Adipocyte (in vitro differentiated cells): ENCODE data around the gene MARS1.
"Not testable (repeated sequence)": the region's sequence is repeated elsewhere in the genome, so short reads cannot be mapped to it uniquely, and the experiment has no call there.

Experiments used
- DNase-seq: peaks from one replicate; pipeline ENCODE4 v3.0.0-alpha.2; 2015; ENCODE audit warnings: low read depth
- H3K27me3 ChIP-seq: replicated peaks from 2 replicates; pipeline ENCODE4 v1.7.0; 2013; ENCODE audit warnings: mild to moderate bottlenecking, low read length, moderate library complexity; ENCODE audit not compliant: control insufficient read depth, insufficient read depth
- H3K36me3 ChIP-seq: 2 replicates; pipeline ENCODE4 v1.7.0; 2013; ENCODE audit warnings: low read length, mild to moderate bottlenecking, moderate library complexity; ENCODE audit not compliant: control insufficient read depth, insufficient read depth, severe bottlenecking
- H3K4me1 ChIP-seq: 2 replicates; pipeline ENCODE4 v1.7.0; 2013; ENCODE audit warnings: mild to moderate bottlenecking, low read length, moderate library complexity; ENCODE audit not compliant: control insufficient read depth, insufficient read depth
- H3K4me3 ChIP-seq: 2 replicates; pipeline ENCODE4 v1.7.0; 2013; ENCODE audit warnings: mild to moderate bottlenecking, low read length, moderate library complexity
- H3K9ac ChIP-seq: 2 replicates; pipeline ENCODE4 v1.7.0; 2013; ENCODE audit warnings: mild to moderate bottlenecking, low read length, moderate library complexity
- H3K9me3 ChIP-seq: 2 replicates; pipeline ENCODE4 v1.7.0; 2013; ENCODE audit warnings: mild to moderate bottlenecking, low read length, moderate library complexity; ENCODE audit not compliant: control insufficient read depth

The MARS1 gene

GRCh38 chr12:57487597-57488401 lies at the start of gene MARS1:
TSS of gene MARS1 (plus strand) at chr12:57488068. CDS start at chr12:57488091, 23 bp downstream.
- Histone ChIP-seq H3K4me3 (peak within 1 kb of the TSS; percentile 90), H3K27me3 (no peaks in the 10 kb centered on the region), H3K36me3 (peaks cover 37% of the 10 kb centered on the region), H3K4me1 (peaks cover 9% of the 10 kb centered on the region), H3K9ac (peak within 1 kb of the TSS; percentile 91), H3K9me3 (no peaks in the 10 kb centered on the region)
- DNase-seq = peak; percentile 99

GRCh38 chr12:57438400-57438799 lies 49.5 kb upstream of the MARS1 start:
- no peaks in the 10 kb centered on the region for H3K27me3 ChIP-seq
- DNase-seq = no peak
- no peak overlapping the region for H3K9ac ChIP-seq
- no peak overlapping the region for H3K4me3 ChIP-seq
- H3K9me3 ChIP-seq = no peaks in the 10 kb centered on the region
- no peaks in the 10 kb centered on the region for H3K4me1 ChIP-seq
- H3K36me3 ChIP-seq = no peaks in the 10 kb centered on the region

DNA sequence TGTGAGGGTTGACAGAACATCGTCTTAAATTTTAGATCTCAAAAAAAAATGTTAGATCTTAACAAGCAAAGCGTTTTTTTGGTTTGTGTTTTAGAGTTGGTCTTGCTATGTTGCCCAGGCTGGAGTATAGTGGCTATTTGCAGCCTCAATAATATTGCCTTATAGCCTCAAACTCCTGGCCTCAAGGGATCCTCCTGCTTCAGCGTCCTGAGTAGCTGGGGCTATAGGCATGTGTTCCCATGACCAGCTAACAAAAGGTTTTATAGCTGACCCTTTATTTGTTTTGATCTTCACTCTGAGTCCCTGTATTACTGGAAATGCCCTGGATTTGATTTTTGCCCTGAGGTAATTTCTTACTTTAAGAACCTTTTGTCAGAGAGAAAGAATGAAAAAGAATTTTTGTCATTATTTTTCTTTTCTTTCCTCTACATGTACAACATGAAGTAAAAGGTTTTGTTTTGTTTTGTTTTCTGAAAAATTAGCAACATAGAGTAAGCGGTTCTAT lies 48.1 kb upstream of the MARS1 start:
- Histone ChIP-seq H3K27me3 (no peaks in the 10 kb centered on the region), H3K36me3 (no peaks in the 10 kb centered on the region), H3K4me1 (no peaks in the 10 kb centered on the region), H3K9ac (no peak overlapping the region), H3K4me3 (no peak overlapping the region), H3K9me3 (no peaks in the 10 kb centered on the region)
- DNase-seq = no peak

DNA sequence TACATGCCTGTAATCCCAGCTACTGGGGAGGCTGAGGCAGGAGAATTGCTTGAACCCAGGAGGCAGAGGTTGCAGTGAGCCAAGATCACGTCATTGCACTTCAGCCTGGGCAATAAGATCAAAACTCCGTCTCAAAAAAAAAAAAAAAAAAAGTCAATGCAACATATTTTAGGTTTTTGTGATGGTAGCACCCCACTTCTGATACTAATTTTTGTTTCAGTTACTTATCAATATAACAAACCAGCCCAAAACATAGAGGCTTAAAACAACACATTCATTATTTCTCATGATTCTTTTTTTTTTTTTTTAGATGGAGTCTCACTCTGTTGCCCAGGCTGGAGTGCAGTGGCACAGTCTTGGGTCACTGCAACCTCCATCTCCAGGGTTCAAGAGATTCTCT lies 46.5 kb upstream of the MARS1 start:
- not testable (repeated sequence) for H3K4me1 ChIP-seq, H3K4me3 ChIP-seq, H3K9me3 ChIP-seq, H3K27me3 ChIP-seq, DNase-seq, H3K9ac ChIP-seq, H3K36me3 ChIP-seq

GRCh38 chr12:57441846-57442427 lies 45.9 kb upstream of the MARS1 start:
- DNase-seq = no peak
- Histone ChIP-seq H3K9me3 (no peaks in the 10 kb centered on the region), H3K27me3 (no peaks in the 10 kb centered on the region), H3K4me1 (no peaks in the 10 kb centered on the region), H3K4me3 (no peak overlapping the region), H3K36me3 (no peaks in the 10 kb centered on the region), H3K9ac (no peak overlapping the region)

- not testable (repeated sequence) for H3K9me3 ChIP-seq, DNase-seq, H3K9ac ChIP-seq, H3K27me3 ChIP-seq, H3K36me3 ChIP-seq, H3K4me1 ChIP-seq, H3K4me3 ChIP-seq
Measured at GRCh38 chr12:57444337-57444736, 43.5 kb upstream of the MARS1 start.

DNA sequence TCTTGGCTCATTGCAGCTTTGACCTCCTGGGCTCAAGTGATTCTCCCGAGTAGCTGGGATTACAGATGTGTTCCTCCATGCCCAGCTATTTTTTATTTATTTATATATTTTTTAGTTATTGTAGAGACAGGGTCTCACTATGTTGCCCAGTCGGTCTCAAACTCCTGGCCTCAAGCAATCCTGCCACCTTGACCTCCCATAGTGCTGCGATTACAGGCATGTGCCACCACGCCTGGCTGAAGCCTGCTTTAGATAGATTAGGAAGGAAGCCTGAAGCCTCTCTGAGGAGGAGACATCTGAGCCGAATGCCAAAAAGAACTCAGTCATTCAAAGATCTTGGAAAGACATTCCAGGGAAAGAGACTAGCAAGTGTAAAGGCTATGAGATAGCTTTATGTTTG lies 43.1 kb upstream of the MARS1 start:
- H3K4me1 ChIP-seq = no peaks in the 10 kb centered on the region
- DNase-seq = no peak

DNA sequence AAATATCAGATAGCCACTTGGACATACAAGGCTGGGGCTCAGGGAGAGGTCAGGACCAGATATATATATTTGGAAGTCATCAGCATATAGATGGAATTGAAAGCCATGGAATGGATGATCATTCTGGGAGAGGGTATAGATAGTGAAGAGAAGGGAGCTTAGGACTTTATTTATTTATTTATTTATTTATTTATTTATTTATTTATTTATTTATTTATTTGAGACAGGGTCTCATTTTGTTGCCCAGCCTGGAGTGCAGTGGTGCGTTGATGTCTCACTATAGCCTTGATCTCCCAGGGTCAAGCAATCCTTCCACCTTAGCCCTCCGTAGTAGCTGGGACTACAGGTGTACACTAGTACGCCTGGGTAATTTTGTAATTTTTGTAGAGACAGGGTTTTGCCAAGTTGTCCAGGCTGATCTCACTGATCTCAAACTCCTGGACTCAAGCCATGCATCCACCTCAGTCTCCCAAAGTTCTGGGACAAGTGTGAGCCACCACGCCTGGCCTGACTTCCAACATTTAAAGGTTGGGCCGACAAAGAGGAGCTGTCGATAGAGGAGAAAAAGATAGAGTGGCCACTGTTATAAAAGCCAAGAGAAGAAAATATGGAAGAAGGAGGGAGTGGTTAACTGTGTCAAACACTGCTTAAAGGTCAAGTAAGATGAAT lies 41.4 kb upstream of the MARS1 start:
- Histone ChIP-seq H3K4me3 (no peak overlapping the region), H3K27me3 (no peaks in the 10 kb centered on the region), H3K9me3 (no peaks in the 10 kb centered on the region), H3K4me1 (peaks cover 4% of the 10 kb centered on the region), H3K9ac (no peak overlapping the region), H3K36me3 (no peaks in the 10 kb centered on the region)
- no peak for DNase-seq

More for the DNA sequence above, 43.1 kb upstream of the MARS1 start:
- no peaks in the 10 kb centered on the region for H3K36me3 ChIP-seq
- H3K9me3 ChIP-seq = no peaks in the 10 kb centered on the region
- no peaks in the 10 kb centered on the region for H3K27me3 ChIP-seq
- no peak overlapping the region for H3K9ac ChIP-seq
- H3K4me3 ChIP-seq = no peak overlapping the region

GRCh38 chr12:57448669-57449068 lies 39.2 kb upstream of the MARS1 start:
- Histone ChIP-seq H3K4me3 (no peak overlapping the region), H3K27me3 (no peaks in the 10 kb centered on the region), H3K36me3 (no peaks in the 10 kb centered on the region), H3K4me1 (peaks cover 10% of the 10 kb centered on the region), H3K9ac (no peak overlapping the region), H3K9me3 (no peaks in the 10 kb centered on the region)
- DNase-seq = no peak

DNA sequence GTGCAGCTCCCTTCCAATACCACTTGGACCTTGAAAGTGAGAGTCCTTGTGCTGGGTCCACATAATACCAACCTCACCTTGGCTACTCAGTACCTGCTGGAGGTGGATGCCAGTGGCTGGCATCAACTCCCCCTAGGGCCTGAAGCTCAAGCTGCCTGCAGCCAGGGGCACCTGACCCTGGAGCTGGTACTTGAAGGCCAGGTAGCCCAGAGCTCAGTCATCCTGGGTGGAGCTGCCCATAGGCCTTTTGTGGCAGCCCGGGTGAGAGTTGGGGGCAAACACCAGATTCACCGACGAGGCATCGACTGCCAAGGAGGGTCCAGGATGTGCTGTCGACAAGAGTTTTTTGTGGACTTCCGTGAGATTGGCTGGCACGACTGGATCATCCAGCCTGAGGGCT lies 38.5 kb upstream of the MARS1 start:
- Histone ChIP-seq H3K4me1 (peaks cover 11% of the 10 kb centered on the region), H3K9ac (no peak overlapping the region), H3K9me3 (no peaks in the 10 kb centered on the region), H3K4me3 (no peak overlapping the region), H3K36me3 (no peaks in the 10 kb centered on the region), H3K27me3 (no peaks in the 10 kb centered on the region)
- no peak for DNase-seq

GRCh38 chr12:57450057-57450456 lies 37.8 kb upstream of the MARS1 start:
- Histone ChIP-seq H3K27me3 (no peaks in the 10 kb centered on the region), H3K4me3 (no peak overlapping the region), H3K36me3 (no peaks in the 10 kb centered on the region), H3K9ac (no peak overlapping the region), H3K4me1 (peaks cover 18% of the 10 kb centered on the region), H3K9me3 (no peaks in the 10 kb centered on the region)
- DNase-seq = no peak
